CD4-positive, alpha-beta T cell treated with Interleukin-15 for 4 hours (primary cell): ENCODE data around the gene SH3PXD2A.

ENCODE experiments used
- DNase-seq: peaks from one replicate; pipeline ENCODE4 v3.0.0-alpha.2; 2020; ENCODE audit warnings: low spot score

The SH3PXD2A gene

DNA sequence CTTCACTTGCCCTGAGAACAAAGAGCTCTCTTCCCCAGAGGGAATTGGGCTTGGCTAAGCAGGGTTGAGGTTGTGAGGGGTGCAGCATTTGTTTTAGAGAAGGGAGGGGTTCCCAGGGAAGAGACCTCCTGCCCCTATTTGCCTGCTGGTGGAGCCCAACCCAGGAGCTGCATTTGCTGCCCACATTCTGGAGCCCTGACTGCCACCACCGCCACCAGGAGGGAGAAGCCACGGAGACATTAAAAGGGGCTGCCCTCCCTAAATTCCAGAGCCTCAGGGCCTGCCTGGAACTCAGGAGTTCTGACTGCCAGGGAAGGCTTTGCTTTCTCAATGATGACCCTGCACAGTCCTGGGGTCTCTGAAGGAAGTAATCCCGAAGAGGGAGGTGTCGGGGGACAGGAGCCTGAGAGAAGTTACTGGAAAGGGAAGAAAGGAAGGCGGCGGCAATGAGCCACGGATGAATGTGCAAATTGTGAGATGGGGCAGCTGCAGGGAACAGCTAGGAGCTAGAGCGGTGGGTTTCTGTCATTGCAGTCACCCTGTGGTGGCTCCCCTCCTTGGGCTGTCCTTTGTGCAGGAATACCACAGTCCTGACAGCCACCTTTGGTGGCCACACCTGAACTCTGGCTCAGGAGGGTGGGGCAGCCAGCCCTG lies 310.6 kb downstream of the SH3PXD2A start:
- no peak for DNase-seq
